ENCODE results near the gene ZNF23. TPM values are rescaled to one million over a fixed set of nuclear protein-coding genes. Genes with fewer than 3 reads are reported as not detected.

Gene ZNF23
- total and polyA plus RNA-seq, 8 donors: 1.2 to 52.6 (median 5.5) TPM

- intact Hi-C loops (cut with DNase I; ENCODE audit: low total_unique reads): no loop called here
- WGBS, 5 donors: 59 to 72% (median 66%) methylated on average over 5 to 6 of the region's 6 CpGs
Measured at GRCh38 chr16:71402007-71402406, 60.0 kb downstream of the ZNF23 start.

GRCh38 chr16:71399801-71400563, 62.1 kb downstream of the ZNF23 start:
- Histone ChIP-seq H3K4me3 (no peak overlapping the region), H3K4me1 (no peaks in the 10 kb centered on the region), H3K36me3 (no peaks in the 10 kb centered on the region), H3K27ac (no peak overlapping the region), H3K9me3 (peaks cover 0 to 5% (median 1%) of the 10 kb centered on the region in 4 donors), H3K27me3 (peaks cover 0 to 35% (median 7%) of the 10 kb centered on the region in 3 donors)
- WGBS, 5 donors: 84 to 90% (median 85%) methylated on average over 11 of the region's 11 CpGs
- intact Hi-C loops (cut with DNase I; ENCODE audit: low total_unique reads): no loop called here
- TF ChIP-seq, protein P1, sequence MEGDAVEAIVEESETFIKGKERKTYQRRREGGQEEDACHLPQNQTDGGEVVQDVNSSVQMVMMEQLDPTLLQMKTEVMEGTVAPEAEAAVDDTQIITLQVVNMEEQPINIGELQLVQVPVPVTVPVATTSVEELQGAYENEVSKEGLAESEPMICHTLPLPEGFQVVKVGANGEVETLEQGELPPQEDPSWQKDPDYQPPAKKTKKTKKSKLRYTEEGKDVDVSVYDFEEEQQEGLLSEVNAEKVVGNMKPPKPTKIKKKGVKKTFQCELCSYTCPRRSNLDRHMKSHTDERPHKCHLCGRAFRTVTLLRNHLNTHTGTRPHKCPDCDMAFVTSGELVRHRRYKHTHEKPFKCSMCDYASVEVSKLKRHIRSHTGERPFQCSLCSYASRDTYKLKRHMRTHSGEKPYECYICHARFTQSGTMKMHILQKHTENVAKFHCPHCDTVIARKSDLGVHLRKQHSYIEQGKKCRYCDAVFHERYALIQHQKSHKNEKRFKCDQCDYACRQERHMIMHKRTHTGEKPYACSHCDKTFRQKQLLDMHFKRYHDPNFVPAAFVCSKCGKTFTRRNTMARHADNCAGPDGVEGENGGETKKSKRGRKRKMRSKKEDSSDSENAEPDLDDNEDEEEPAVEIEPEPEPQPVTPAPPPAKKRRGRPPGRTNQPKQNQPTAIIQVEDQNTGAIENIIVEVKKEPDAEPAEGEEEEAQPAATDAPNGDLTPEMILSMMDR (IDR thresholded peaks at IDR 0.05): no peak
- TF ChIP-seq EP300 (IDR thresholded peaks at IDR 0.05) (no peak), POLR2AphosphoS5 (IDR thresholded peaks at IDR 0.05) (no peak), POLR2A (IDR thresholded peaks at IDR 0.05) (no peak)
- DNase-seq: no peak

More at GRCh38 chr16:71402007-71402406, 60.0 kb downstream of the ZNF23 start:
- Histone ChIP-seq H3K27me3 (peaks cover 0 to 42% (median 11%) of the 10 kb centered on the region in 3 donors), H3K4me3 (no peak overlapping the region), H3K4me1 (no peaks in the 10 kb centered on the region), H3K9me3 (peaks cover 0 to 5% (median 3%) of the 10 kb centered on the region in 4 donors), H3K36me3 (no peaks in the 10 kb centered on the region), H3K27ac (no peak overlapping the region)
- DNase-seq: no peak
- no peak for TF ChIP-seq EP300 (IDR thresholded peaks at IDR 0.05)
- no peak for TF ChIP-seq POLR2A (IDR thresholded peaks at IDR 0.05)
- TF ChIP-seq, protein P1 (IDR thresholded peaks at IDR 0.05): no peak
- no peak for TF ChIP-seq POLR2AphosphoS5 (IDR thresholded peaks at IDR 0.05)

Other genes starting within 250 kb of the ZNF23 start
- 10 to 100 TPM in 1 of 5 donors, 1 to 10 TPM in 2, under 1 TPM in 1, not detected in 1; 0.58 to 11.2 (median 5.8) TPM for gene HYDIN, start 231.5 kb downstream of the ZNF23 start, total RNA-seq
- under 1 TPM; 0.05 to 0.31 (median 0.12) TPM for gene HYDIN, start 231.5 kb downstream of the ZNF23 start, polyA plus RNA-seq
- 10 to 100 TPM in 3 of 5 donors, 1 to 10 TPM in 2; 1.4 to 29.6 (median 15.4) TPM for gene CMTR2, start 172.8 kb downstream of the ZNF23 start, total RNA-seq
- gene CMTR2, start 172.8 kb downstream of the ZNF23 start, polyA plus RNA-seq: 1 to 10 TPM; 3.4 to 6.5 (median 4.7) TPM
- 1 to 10 TPM in 3 of 5 donors, not detected in 2; 1.4 to 2.6 (median 2.0) TPM for gene CALB2, start 103.5 kb downstream of the ZNF23 start, total RNA-seq
- gene CALB2, start 103.5 kb downstream of the ZNF23 start, polyA plus RNA-seq: under 1 TPM; 0.46 to 0.87 (median 0.75) TPM
- not detected for gene TLE7, start 20.2 kb downstream of the ZNF23 start, total RNA-seq
- not detected for gene TLE7, start 20.2 kb downstream of the ZNF23 start, polyA plus RNA-seq
- gene ZNF19, start 27.1 kb upstream of the ZNF23 start, total RNA-seq: 1 to 10 TPM in 4 of 5 donors, not detected in 1; 2.2 to 6.8 (median 4.3) TPM
- gene ZNF19, start 27.1 kb upstream of the ZNF23 start, polyA plus RNA-seq: 1 to 10 TPM; 1.1 to 2.0 (median 1.8) TPM
- gene CHST4, start 64.2 kb upstream of the ZNF23 start, total RNA-seq: not detected
- not detected for gene CHST4, start 64.2 kb upstream of the ZNF23 start, polyA plus RNA-seq
- gene TAT, start 114.8 kb upstream of the ZNF23 start, total RNA-seq: not detected
- not detected for gene TAT, start 114.8 kb upstream of the ZNF23 start, polyA plus RNA-seq
- 100 to 1,000 TPM in 1 of 5 donors, 10 to 100 TPM in 1, 1 to 10 TPM in 3; 1.2 to 480 (median 2.4) TPM for gene MARVELD3, start 163.9 kb upstream of the ZNF23 start, total RNA-seq
- 1 to 10 TPM; 1.6 to 4.2 (median 2.1) TPM for gene MARVELD3, start 163.9 kb upstream of the ZNF23 start, polyA plus RNA-seq

Measured in stomach (tissue), 9 donors.